GM12878 (cell line): ENCODE measurements around the gene CDC37L1. TPM values are rescaled to one million over a fixed set of nuclear protein-coding genes. Genes with fewer than 3 reads are reported as not detected.

Experiments used
- ATAC-seq: fragments of 200-7000 bp; cut with Tn5 transposase; 3 replicates; pipeline ENCODE4 v1.9.1; 2020; ENCODE audit warnings: mild to moderate bottlenecking, moderate library complexity
- Bru-seq: library from RNA; stranded (reverse); fragments of 400-500 nt; gene quantifications from one replicate; lab custom pipeline; 2021; lab: Mats Ljungman, UMichigan
- BruChase-seq, 2 experiments: library from RNA; stranded (reverse); fragments of 400-500 nt; gene quantifications; one replicate each; lab custom pipeline; 2021; lab: Mats Ljungman, UMichigan
- BruUV-seq: library from RNA; stranded (reverse); fragments of 400-500 nt; replicated peaks from 2 replicates; lab custom pipeline; 2021; lab: Mats Ljungman, UMichigan
- CTCF ChIA-PET: fragments of 300-600 bp; sonication (Branson Sonifier 250); formaldehyde crosslinking; extraction: SDS; loops from one replicate; lab custom pipeline; 2021; ENCODE audit warnings: inconsistent platforms; lab: Yijun Ruan, JAX
- POLR2A ChIA-PET: fragments of 350-600 bp; formaldehyde crosslinking; extraction: SDS; loops from one replicate; lab custom pipeline; 2021; ENCODE audit warnings: inconsistent platforms; lab: Charles Lee
- RAD21 ChIA-PET: fragments of 300-600 bp; sonication (Branson Sonifier 250); formaldehyde crosslinking; loops from one replicate; lab custom pipeline; 2023; ENCODE audit warnings: antibody characterized with exemption; ENCODE audit not compliant: unreplicated experiment; lab: Charles Lee
- SMC1A ChIA-PET: fragments of 300-600 bp; sonication (Branson Sonifier 250); formaldehyde crosslinking; loops from one replicate; lab custom pipeline; 2023; ENCODE audit not compliant: unreplicated experiment, uncharacterized antibody; lab: Charles Lee
- DNase-seq: peaks from one replicate; pipeline ENCODE4 v3.0.0-alpha.2; 2011; ENCODE audit warnings: low read depth, low spot score
- FAIRE-seq: peaks from 3 replicates; lab custom pipeline; 2011; peaks lifted over from hg19 to GRCh38; lab: Jason Lieb, UNC
- H2AFZ ChIP-seq: 2 replicates; pipeline ENCODE4 v1.6.0; 2011; ENCODE audit warnings: low read depth, low read length, control low read depth; ENCODE audit not compliant: control insufficient read depth
- H3K27ac ChIP-seq: 2 replicates; pipeline ENCODE4 v1.5.1; 2011; ENCODE audit warnings: control low read depth; ENCODE audit not compliant: control insufficient read depth, insufficient read depth
- H3K27me3 ChIP-seq, 2 experiments: replicated peaks in 1 of 2; 2 replicates each; pipeline versions ENCODE4 v1.6.0 to v1.6.1; 2011; ENCODE audit warnings: low read length in 1 of 2; ENCODE audit not compliant: control insufficient read depth in 2 of 2, insufficient read depth in 2 of 2
- H3K36me3 ChIP-seq, 2 experiments: 2 replicates each; pipeline ENCODE4 v1.5.1; 2011; ENCODE audit warnings: low read length in 1 of 2; ENCODE audit not compliant: control insufficient read depth in 2 of 2, insufficient read depth in 2 of 2
- H3K4me1 ChIP-seq: 2 replicates; pipeline ENCODE4 v1.6.1; 2011; ENCODE audit warnings: mild to moderate bottlenecking, low read length, moderate library complexity, mixed read lengths; ENCODE audit not compliant: control insufficient read depth, insufficient read depth
- H3K4me2 ChIP-seq: 2 replicates; pipeline ENCODE4 v1.6.0; 2011; ENCODE audit warnings: control low read depth; ENCODE audit not compliant: control insufficient read depth, insufficient read depth
- H3K4me3 ChIP-seq: fragments of 200-600 bp; sonication (generic); 2 replicates; pipeline ENCODE4 v1.5.1; 2016
- H3K79me2 ChIP-seq: 2 replicates; pipeline ENCODE4 v1.6.0; 2011; ENCODE audit warnings: low read length; ENCODE audit not compliant: control insufficient read depth, insufficient read depth
- H3K9ac ChIP-seq: 2 replicates; pipeline ENCODE4 v1.8.0; 2011; ENCODE audit warnings: low read length, control low read depth, mixed read lengths; ENCODE audit not compliant: control insufficient read depth, insufficient read depth
- H3K9me3 ChIP-seq: replicated peaks from 3 replicates; pipeline ENCODE4 v1.5.1; 2011; ENCODE audit warnings: mild to moderate bottlenecking, low read length; ENCODE audit not compliant: control insufficient read depth, insufficient read depth
- H4K20me1 ChIP-seq: 2 replicates; pipeline ENCODE4 v1.6.0; 2011; ENCODE audit not compliant: control insufficient read depth, insufficient read depth
- BCL11A ChIP-seq: IDR thresholded peaks from 2 replicates; pipeline ENCODE4 v1.6.1; 2011; ENCODE audit warnings: low read depth, low read length
- CEBPZ ChIP-seq: fragments of 150-350 bp; IDR thresholded peaks from 2 replicates; pipeline ENCODE4 v1.6.1; 2016; ENCODE audit warnings: low read depth, low read length
- ESRRA ChIP-seq: IDR thresholded peaks from 2 replicates; pipeline ENCODE4 v1.6.1; 2012; ENCODE audit warnings: mild to moderate bottlenecking, low read length, improper control_type of control experiment
- HCFC1 ChIP-seq: fragments of 150-350 bp; IDR thresholded peaks from 2 replicates; pipeline ENCODE4 v1.6.1; 2014; ENCODE audit warnings: low read length
- HDAC2 ChIP-seq: fragments of 200-600 bp; sonication (generic); IDR thresholded peaks from 2 replicates; pipeline ENCODE4 v1.6.1; 2017
- KLF5 ChIP-seq: fragments of 450-650 bp; IDR thresholded peaks from 2 replicates; pipeline ENCODE4 v1.6.1; 2014; ENCODE audit warnings: mild to moderate bottlenecking; ENCODE audit not compliant: partially characterized antibody
- NFIC ChIP-seq: IDR thresholded peaks from 2 replicates; pipeline ENCODE4 v1.6.1; 2012; ENCODE audit warnings: low read depth, mild to moderate bottlenecking, inconsistent platforms, low read length, moderate library complexity
- SMC3 ChIP-seq: IDR thresholded peaks from 2 replicates; pipeline ENCODE4 v1.6.1; 2011; ENCODE audit warnings: low read length, improper control_type of control experiment, borderline replicate concordance
- STAT3 ChIP-seq: IDR thresholded peaks from 2 replicates; pipeline ENCODE4 v1.6.1; 2011; ENCODE audit warnings: low read depth, low read length, improper control_type of control experiment
- ZNF24 ChIP-seq: fragments of 450-650 bp; IDR thresholded peaks from 2 replicates; pipeline ENCODE4 v1.6.1; 2017; ENCODE audit warnings: antibody characterized with exemption, mild to moderate bottlenecking
- WGBS: methylation state at CpG from one replicate; pipeline ENCODE4 v1.1.6; 2016; ENCODE audit warnings: low lambda C conversion rate; ENCODE audit not compliant: insufficient replicate concordance, insufficient coverage; ENCODE audit errors: missing lambda C conversion rate; 5-methylcytosine and 5-hydroxymethylcytosine counted together
- in situ Hi-C: fragments of 300-500 bp; cut with MboI; formaldehyde crosslinking; loops from 9 replicates; pipeline ENCODE4 v1.14.3; 2018; ENCODE audit warnings: mixed read lengths
- intact Hi-C: fragments of 100-400 bp; cut with micrococcal nuclease; formaldehyde crosslinking; loops from one replicate; pipeline ENCODE4 v1.14.2; 2022; ENCODE audit not compliant: unreplicated experiment
- long read RNA-seq, 2 experiments: library from polyadenylated mRNA; unstranded; transcript quantifications; one replicate each; pipeline ENCODE4 v2.0.0, GENCODE V29; 2019 to 2020
- polyA minus RNA-seq, 3 experiments: library from RNA; depleted of rRNA, polyadenylated mRNA; stranded (reverse); fragments of >200 nt; gene quantifications; 2 replicates each; pipeline ENCODE4 v1.2.3, GENCODE V29; 2011
- polyA plus RNA-seq, 11 experiments: library from polyadenylated mRNA; depleted of rRNA in 4 of 11; unstranded in 6 of 11; stranded (reverse) in 5 of 11; fragments of >200 nt; fragmentation: Nextera tagmentation in 4 of 11; fragmentation: Illumina TruSeq in 1 of 11; extraction: Ambion mirVana in 4 of 11; extraction: Trizol in 1 of 11; gene quantifications; 1 replicate in 1 of 11; 2 replicates in 10 of 11; pipeline versions ENCODE4 v1.2.1 to v1.2.3, GENCODE V29; 2011 to 2016; ENCODE audit warnings: inconsistent platforms in 2 of 11, missing spikeins in 2 of 11, low read depth in 1 of 11
- total RNA-seq, 4 experiments: library from RNA; depleted of rRNA in 3 of 4; stranded (reverse); fragments of >200 nt in 3 of 4; fragmentation: Illumina TruSeq in 1 of 4; extraction: Trizol in 1 of 4; gene quantifications; 2 replicates each; pipeline versions ENCODE4 v1.2.1 to v1.2.3, GENCODE V29; 2013 to 2021
- TF ChIP-seq, protein P1 (sequence below): fragments of 450-650 bp; IDR thresholded peaks from 2 replicates; pipeline ENCODE4 v1.6.1; 2017; ENCODE audit warnings: mild to moderate bottlenecking

The CDC37L1 gene
- 26.8 and 29.7 TPM in 2 replicates for total RNA-seq (2013; cell fraction: nucleolus; rRNA removed)
- total RNA-seq (2014; rRNA removed), result 8.1 and 10.9 TPM in 2 replicates
- 10.4 and 11.2 TPM in 2 replicates for total RNA-seq (2014; rRNA removed; fragmentation: Illumina TruSeq; extraction: Trizol)
- 8.9 and 10.0 TPM in 2 replicates for total RNA-seq (2021)
- 2.4 TPM for polyA plus RNA-seq (2011; ENCODE audit: low read depth)
- 6.1 and 11.6 TPM in 2 replicates for polyA plus RNA-seq (2011; rRNA removed)
- 3.0 and 5.2 TPM in 2 replicates for polyA plus RNA-seq (2011; cell fraction: cytosol; rRNA removed)
- 3.4 and 5.0 TPM in 2 replicates for polyA plus RNA-seq (2011; cell fraction: nucleus; rRNA removed)
- polyA plus RNA-seq (2012), result 4.1 and 6.4 TPM in 2 replicates
- polyA plus RNA-seq (2014; fragmentation: Illumina TruSeq; extraction: Trizol), result 8.4 and 11.5 TPM in 2 replicates
- polyA plus RNA-seq (2014; fragmentation: Nextera tagmentation; extraction: Ambion mirVana), result 1 to 10 TPM; 2.2 to 3.6 TPM
- 7.0 and 7.7 TPM in 2 replicates for polyA plus RNA-seq (2014; rRNA removed)
- polyA plus RNA-seq (2016; fragmentation: Nextera tagmentation; extraction: Ambion mirVana), result 10 to 100 TPM; 16.1 to 16.6 TPM
- 4.9 and 5.5 TPM in 2 replicates for polyA minus RNA-seq (2011; rRNA and poly(A)+ RNA removed)
- 3.1 and 3.2 TPM in 2 replicates for polyA minus RNA-seq (2011; cell fraction: cytosol; rRNA and poly(A)+ RNA removed)
- 3.4 and 8.5 TPM in 2 replicates for polyA minus RNA-seq (2011; cell fraction: nucleus; rRNA and poly(A)+ RNA removed)
- Bru-seq, nascent RNA, result percentile 81 among the genes with signal in this experiment
- percentile 57 among the genes with signal in this experiment for BruChase-seq, experiment 1, labeled RNA remaining after a 6-hour chase
- percentile 70 among the genes with signal in this experiment for BruChase-seq, experiment 2, labeled RNA remaining after a 2-hour chase
- long read RNA-seq, experiment 1, partial matches to known transcripts, result 1 of 6 reads
- long read RNA-seq, experiment 1, other reads (novel, unspliced or antisense), result 1 of 6 reads
- long read RNA-seq, experiment 2, transcript CDC37L1-201 (7 exons, 3,502 nt), result major isoform, 45 of 55 reads
- long read RNA-seq, experiment 2, partial matches to known transcripts, result 2 of 55 reads
- long read RNA-seq, experiment 2, other reads (novel, unspliced or antisense), result 5 of 55 reads

DNA sequence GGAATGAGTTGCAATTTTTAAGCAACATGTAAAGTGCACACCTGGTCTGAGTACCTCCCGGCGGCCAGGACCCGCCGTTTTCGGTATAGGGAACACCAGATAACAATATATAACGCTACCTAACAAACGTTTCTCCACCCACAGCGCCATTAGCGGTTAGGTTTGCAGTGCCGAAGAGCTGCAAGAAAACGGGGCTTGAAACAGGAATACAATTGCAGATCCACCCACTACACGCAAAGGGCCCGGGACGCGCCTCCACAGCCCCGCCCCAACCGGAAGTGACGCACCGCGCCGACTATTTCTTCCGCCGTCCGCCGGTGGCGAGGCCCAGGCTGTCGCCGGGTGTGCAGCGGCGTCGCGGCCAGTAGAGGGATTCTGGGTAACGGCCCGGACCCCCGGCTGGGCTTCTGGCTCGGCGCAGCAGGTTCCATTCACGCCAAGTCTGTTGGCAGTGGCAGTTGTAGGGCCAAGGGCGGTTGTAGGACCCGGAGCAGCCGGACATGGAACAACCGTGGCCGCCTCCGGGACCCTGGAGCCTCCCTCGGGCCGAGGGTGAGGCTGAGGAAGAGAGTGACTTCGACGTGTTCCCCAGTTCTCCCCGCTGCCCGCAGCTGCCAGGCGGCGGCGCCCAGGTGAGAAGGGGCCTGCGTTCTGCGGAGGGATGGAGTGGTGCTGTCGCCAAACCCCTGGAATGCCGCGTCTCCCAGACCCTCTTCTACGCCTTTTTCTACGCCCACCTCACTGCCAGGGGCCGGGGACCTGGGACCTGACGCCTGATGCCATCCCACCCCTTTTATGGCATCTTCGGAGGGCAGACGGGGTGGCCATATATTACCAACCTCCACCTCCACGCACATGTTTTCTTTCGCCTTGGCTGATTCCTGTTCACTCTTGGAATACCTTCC, at the start of gene CDC37L1:
TSS of gene CDC37L1 (plus strand) at position 302 of the 905 bp plus-strand sequence. CDS start at position 501, 199 bp downstream.
- peak; percentile 83 for DNase-seq
- CTCF ChIA-PET, result interaction anchor here (1.0 to 1.4 kb wide), 3 partner anchors 14 to 61 kb away, joined by 3 to 6 read pairs (median 3); partner anchors contain the start of gene AK3
- ATAC-seq, result peak; percentile 94
- TF ChIP-seq STAT3 (no peak), HDAC2 (no peak), KLF5 (peak; percentile 22), ESRRA (no peak), NFIC (no peak), BCL11A (no peak), SMC3 (peak; percentile 34; the same call in 1 of the 2 replicates), CEBPZ (no peak), ZNF24 (no peak), HCFC1 (peak; percentile 59)
- TF ChIP-seq, protein P1, sequence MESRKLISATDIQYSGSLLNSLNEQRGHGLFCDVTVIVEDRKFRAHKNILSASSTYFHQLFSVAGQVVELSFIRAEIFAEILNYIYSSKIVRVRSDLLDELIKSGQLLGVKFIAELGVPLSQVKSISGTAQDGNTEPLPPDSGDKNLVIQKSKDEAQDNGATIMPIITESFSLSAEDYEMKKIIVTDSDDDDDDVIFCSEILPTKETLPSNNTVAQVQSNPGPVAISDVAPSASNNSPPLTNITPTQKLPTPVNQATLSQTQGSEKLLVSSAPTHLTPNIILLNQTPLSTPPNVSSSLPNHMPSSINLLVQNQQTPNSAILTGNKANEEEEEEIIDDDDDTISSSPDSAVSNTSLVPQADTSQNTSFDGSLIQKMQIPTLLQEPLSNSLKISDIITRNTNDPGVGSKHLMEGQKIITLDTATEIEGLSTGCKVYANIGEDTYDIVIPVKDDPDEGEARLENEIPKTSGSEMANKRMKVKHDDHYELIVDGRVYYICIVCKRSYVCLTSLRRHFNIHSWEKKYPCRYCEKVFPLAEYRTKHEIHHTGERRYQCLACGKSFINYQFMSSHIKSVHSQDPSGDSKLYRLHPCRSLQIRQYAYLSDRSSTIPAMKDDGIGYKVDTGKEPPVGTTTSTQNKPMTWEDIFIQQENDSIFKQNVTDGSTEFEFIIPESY, result no peak

More for the DNA sequence above, at the start of gene CDC37L1:
- peak within 1 kb of the TSS; percentile 85 for H3K4me2 ChIP-seq
- H3K27me3 ChIP-seq, result no peaks in the 10 kb centered on the region
- intact Hi-C loops, result loop anchor here (2.0 kb wide), 1 partner anchor 61 kb away; the partner anchor contains the start of gene AK3
- no peaks in the 10 kb centered on the region for H4K20me1 ChIP-seq
- H3K9me3 ChIP-seq, result no peaks in the 10 kb centered on the region
- in situ Hi-C loops, result no loop called here
- no peaks in the 10 kb centered on the region for H3K36me3 ChIP-seq
- peak within 1 kb of the TSS; percentile 94 for H2AFZ ChIP-seq
- ChIA-PET SMC1A (interaction anchor here (0.5 kb wide), 1 partner anchor 122 kb away, joined by 3 read pairs; no protein-coding TSS in a partner anchor), POLR2A (no interaction called here), RAD21 (interaction anchor here (0.7 kb wide), 2 partner anchors 61 to 75 kb away, joined by 3 to 7 read pairs; partner anchors contain the start of gene AK3)
- peak; percentile 98 for FAIRE-seq
- peaks cover 3% of the 10 kb centered on the region; the same call in 1 of the 2 replicates for H3K4me1 ChIP-seq
- H3K9ac ChIP-seq, result peak within 1 kb of the TSS; percentile 98
- BruUV-seq, result no TSS peak
- peak within 1 kb of the TSS; percentile 96 for H3K27ac ChIP-seq
- peaks cover 31% of the 10 kb centered on the region for H3K79me2 ChIP-seq
- H3K4me3 ChIP-seq, result peak within 1 kb of the TSS; percentile 89
- WGBS, result 2% methylated on average over 64 of the region's 66 CpGs
